LNCaP clone FGC (cell line): ENCODE measurements around the gene DGKE.

Experiments used
- DNase-seq: peaks from one replicate; pipeline ENCODE4 v3.0.0-alpha.2; 2011; ENCODE audit warnings: low read depth
- H3K4me3 ChIP-seq: 2 replicates; pipeline ENCODE4 v1.5.1; 2011; ENCODE audit warnings: mild to moderate bottlenecking, low read depth, low read length, control low read depth
- CTCF ChIP-seq: IDR thresholded peaks from 2 replicates; pipeline ENCODE4 v1.5.1; 2012; ENCODE audit warnings: mild to moderate bottlenecking; ENCODE audit not compliant: control insufficient read depth, insufficient read depth; ENCODE audit errors: extremely low read depth

The DGKE gene

DNA sequence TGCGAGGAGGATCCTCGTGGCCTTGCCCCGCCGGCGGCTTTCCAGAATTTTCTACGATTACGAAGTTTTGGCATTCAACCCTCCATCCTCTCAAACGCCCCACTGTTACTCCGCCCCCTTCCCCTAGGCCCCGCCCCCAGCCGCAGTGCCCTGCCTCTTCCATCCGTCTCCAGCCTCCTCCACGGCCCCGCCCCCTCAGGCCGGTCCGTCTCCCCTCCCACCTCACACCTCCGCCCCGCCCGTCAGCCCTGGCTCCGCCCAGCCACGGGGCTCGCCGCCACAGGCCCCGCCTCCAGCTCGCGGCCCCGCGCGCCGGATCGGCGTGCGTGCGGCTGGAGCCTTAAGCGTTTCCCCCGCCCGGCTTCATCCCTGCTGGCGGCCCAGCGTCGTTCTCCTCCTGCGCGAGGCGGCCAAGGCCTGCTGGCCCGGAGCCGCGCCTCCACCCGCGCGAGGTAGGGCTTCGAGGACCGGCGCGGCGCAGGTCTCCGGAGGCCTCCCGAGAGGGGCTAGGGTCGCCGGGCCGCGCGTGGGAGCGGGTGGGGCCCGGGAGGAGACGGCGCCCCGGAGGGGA, at the start of gene DGKE, which contains the start of gene C17orf67:
TSS of gene DGKE (plus strand) at position 343 of the 571 bp plus-strand sequence. CDS start 645 bp downstream, outside the sequence.
TSS of gene C17orf67 (minus strand) at position 112 of the 571 bp plus-strand sequence. CDS start 18,110 bp downstream, outside the sequence.
- peak within 1 kb of the TSS; percentile 74 for H3K4me3 ChIP-seq
- DNase-seq, result peak; percentile 71
- TF ChIP-seq CTCF, result no peak

DNA sequence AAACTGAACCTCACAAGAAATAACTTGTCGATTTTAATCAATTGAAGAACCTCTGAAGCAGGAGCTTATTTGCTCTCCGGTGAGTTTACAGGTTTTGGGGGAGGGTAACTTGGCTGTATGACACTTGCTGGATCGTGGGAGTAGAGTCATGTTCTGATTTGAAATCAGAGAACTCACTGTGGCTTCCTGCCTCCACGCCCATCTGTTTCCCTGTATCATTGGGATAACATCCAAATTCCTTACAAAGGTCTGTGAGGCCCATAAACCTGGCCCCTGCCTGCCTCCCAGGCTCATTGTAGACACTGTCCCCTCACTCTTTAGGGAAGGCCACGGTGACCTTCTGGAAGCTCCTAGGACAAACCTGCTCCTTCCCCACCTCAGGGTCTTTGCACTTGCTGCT, 48.5 kb upstream of the DGKE start:
- H3K4me3 ChIP-seq, result no peak overlapping the region
- no peak for TF ChIP-seq CTCF
- no peak for DNase-seq

GRCh38 chr17:56785997-56786680, 47.8 kb upstream of the DGKE start:
- H3K4me3 ChIP-seq, result no peak overlapping the region
- no peak for DNase-seq
- no peak for TF ChIP-seq CTCF

DNA sequence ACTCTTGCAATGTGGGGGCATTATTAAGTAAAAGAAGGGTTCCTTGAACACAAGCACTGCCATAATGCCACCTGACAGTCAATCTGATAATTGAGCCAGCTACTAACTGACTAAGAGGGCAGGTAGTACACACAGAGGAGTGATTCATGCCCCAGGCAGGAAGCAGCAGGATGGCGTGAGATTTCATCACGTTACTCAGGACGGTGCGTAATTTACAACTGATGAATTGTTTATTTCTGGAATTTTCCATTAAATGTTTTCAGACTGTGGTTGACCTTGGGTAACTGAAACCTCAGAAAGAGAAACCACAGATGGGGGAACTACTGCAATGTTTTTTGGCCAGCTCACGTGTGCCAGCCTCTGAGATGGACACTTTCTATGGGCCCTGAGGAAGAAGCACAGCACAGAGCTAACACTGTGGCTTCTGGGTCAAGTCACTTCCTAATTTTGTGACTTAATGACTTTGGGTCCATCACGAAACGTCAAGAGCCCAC, 46.9 kb upstream of the DGKE start:
- no peak for DNase-seq
- TF ChIP-seq CTCF, result no peak
- no peak overlapping the region for H3K4me3 ChIP-seq

GRCh38 chr17:56792267-56792666, 41.7 kb upstream of the DGKE start:
- TF ChIP-seq CTCF, result no peak
- DNase-seq, result no peak
- H3K4me3 ChIP-seq, result no peak overlapping the region

GRCh38 chr17:56793531-56793930, 40.4 kb upstream of the DGKE start:
- TF ChIP-seq CTCF, result no peak
- DNase-seq, result no peak
- H3K4me3 ChIP-seq, result no peak overlapping the region
